ENCODE results near the gene AIP. TPM values are rescaled to one million over a fixed set of nuclear protein-coding genes. Genes with fewer than 3 reads are reported as not detected.
A peak's percentile ranks its signal among the peaks of the same experiment; 100 is the strongest.

The AIP gene
- total RNA-seq (46.3 and 46.5 TPM in 2 replicates), polyA plus RNA-seq (114 and 130 TPM in 2 replicates), polyA minus RNA-seq (36.3 and 37.4 TPM in 2 replicates), Bru-seq, nascent RNA (percentile 52 among the genes with signal in this experiment), BruChase-seq, experiment 1, labeled RNA remaining after a 6-hour chase (percentile 68 among the genes with signal in this experiment), BruChase-seq, experiment 2, labeled RNA remaining after a 2-hour chase (percentile 53 among the genes with signal in this experiment)
- polyA plus RNA-seq (2011; cell fraction: cytosol; rRNA removed), result 96.3 and 116 TPM in 2 replicates
- polyA plus RNA-seq (2011; cell fraction: nucleus; rRNA removed), result 47.5 and 54.7 TPM in 2 replicates
- polyA plus RNA-seq (2012), result 41.7 and 70.3 TPM in 2 replicates
- 66.7 TPM for polyA minus RNA-seq (2011; cell fraction: cytosol; rRNA and poly(A)+ RNA removed)
- polyA minus RNA-seq (2011; cell fraction: nucleus; rRNA and poly(A)+ RNA removed), result 8.5 and 15.0 TPM in 2 replicates
- long read RNA-seq, transcript AIP-201 (6 exons, 1,221 nt), result major isoform, 153 of 180 reads
- long read RNA-seq, partial matches to known transcripts, result 13 of 180 reads
- long read RNA-seq, other reads (novel, unspliced or antisense), result 13 of 180 reads

GRCh38 chr11:67482827-67483798, at the start of gene AIP:
AIP (plus strand) TSS chr11:67483026; CDS start chr11:67483159, 133 bp downstream.
- Histone ChIP-seq H3K9me1 (replicated peaks; ENCODE audit: control insufficient read depth, extremely low read depth, insufficient read depth, low read length) (no peaks in the 10 kb centered on the region), H3K9me3 (replicated peaks; ENCODE audit: control insufficient read depth, insufficient read depth, low read length) (no peaks in the 10 kb centered on the region), H3K4me2 (ENCODE audit: insufficient read depth, low read length) (peak within 1 kb of the TSS; percentile 84), H3K27me3 (ENCODE audit: control insufficient read depth in 2 of 2, insufficient read depth in 2 of 2, low read length in 2 of 2) (no peaks in the 10 kb centered on the region), H4K20me1 (replicated peaks; ENCODE audit: control insufficient read depth, extremely low read depth, insufficient read depth, low read length) (no peaks in the 10 kb centered on the region), H2AFZ (ENCODE audit: low read depth, low read length) (peak within 1 kb of the TSS; percentile 80), H3K4me3 (replicated peaks in 1 of 3; ENCODE audit: insufficient read depth in 1 of 3, low read depth in 1 of 3, low read length in 3 of 3) (peak within 1 kb of the TSS; percentile 29 to 72 (median 46)), H3K4me1 (ENCODE audit: control insufficient read depth, extremely low read depth, insufficient read depth, low read length) (no peaks in the 10 kb centered on the region), H3K9ac (replicated peaks; ENCODE audit: extremely low read depth, insufficient read depth, low read length) (peak within 1 kb of the TSS; percentile 66), H3K27ac (ENCODE audit: insufficient read depth, low read depth, low read length) (peak within 1 kb of the TSS; percentile 40), H3K79me2 (ENCODE audit: control insufficient read depth, insufficient read depth, low read length) (no peaks in the 10 kb centered on the region), H3K36me3 (ENCODE audit: control insufficient read depth in 2 of 2, extremely low read depth in 1 of 2, insufficient read depth in 2 of 2, low read length in 2 of 2) (peaks cover 0 to 1% of the 10 kb centered on the region in 2 experiments)
- BruUV-seq (replicated peaks), result TSS peak; percentile 30
- ChIA-PET POLR2A (interaction anchor here (0.9 kb wide), 1 partner anchor 82 kb away, joined by 3 read pairs; the partner anchor contains the start of gene PPP1CA), CTCF (interaction anchor here (0.7 to 1.2 kb wide), 4 partner anchors 9 to 82 kb away, joined by 3 to 11 read pairs (median 4); partner anchors contain the start of genes GPR152 and PPP1CA)
- TF ChIP-seq CTCF (IDR thresholded peaks at IDR 0.05; ENCODE audit: extremely low read depth in 1 of 2, insufficient read depth in 1 of 2, low read depth in 1 of 2, low read length in 2 of 2) (peak in 1 of 2 donors; percentile 7), JUN (IDR thresholded peaks at IDR 0.05; ENCODE audit: borderline replicate concordance, insufficient read depth, insufficient read length, low read depth) (no peak), FOS (IDR thresholded peaks at IDR 0.05; ENCODE audit: borderline replicate concordance, insufficient read depth, low read length) (no peak), GATA2 (IDR thresholded peaks at IDR 0.05; ENCODE audit: insufficient read depth, insufficient read length, low read depth, low read length) (no peak), MYC (IDR thresholded peaks at IDR 0.05; ENCODE audit: low read depth, low read length) (no peak), POLR2A (IDR thresholded peaks at IDR 0.05; ENCODE audit: low read depth, low read length) (peak; percentile 73), POLR2AphosphoS5 (IDR thresholded peaks at IDR 0.05; ENCODE audit: insufficient read depth, low read depth, low read length) (peak; percentile 50), EZH2 (IDR thresholded peaks at IDR 0.05; ENCODE audit: borderline replicate concordance, low read depth, low read length, severe bottlenecking) (no peak)
- TF ChIP-seq, protein P1, sequence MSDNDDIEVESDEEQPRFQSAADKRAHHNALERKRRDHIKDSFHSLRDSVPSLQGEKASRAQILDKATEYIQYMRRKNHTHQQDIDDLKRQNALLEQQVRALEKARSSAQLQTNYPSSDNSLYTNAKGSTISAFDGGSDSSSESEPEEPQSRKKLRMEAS (IDR thresholded peaks at IDR 0.05; ENCODE audit: insufficient read depth, insufficient read length), result peak; percentile 96
- intact Hi-C loops (cut with micrococcal nuclease) (loop anchor here (1.0 kb wide), 3 partner anchors 14 to 40 kb away; partner anchors contain the start of genes CORO1B and TMEM134), dilution Hi-C loops (cut with MboI; ENCODE audit: extremely low pct_ligation_motif_present, low sequenced_read_pairs) (no loop called here)
- DNase-seq (ENCODE audit: low read depth, low spot score), result peak; percentile 98
- FAIRE-seq, result peak; percentile 100

All from endothelial cell of umbilical vein (primary cell).